CD4-positive, alpha-beta T cell treated with Interleukin-10 for 1 hour (primary cell): ENCODE measurements around the gene MAGEA2B.
"Not testable (repeated sequence)": the region's sequence is repeated elsewhere in the genome, so short reads cannot be mapped to it uniquely, and the experiment has no call there.

ENCODE experiments used
- DNase-seq: peaks from one replicate; pipeline ENCODE4 v3.0.0-alpha.2; 2020

MAGEA2B gene

DNA sequence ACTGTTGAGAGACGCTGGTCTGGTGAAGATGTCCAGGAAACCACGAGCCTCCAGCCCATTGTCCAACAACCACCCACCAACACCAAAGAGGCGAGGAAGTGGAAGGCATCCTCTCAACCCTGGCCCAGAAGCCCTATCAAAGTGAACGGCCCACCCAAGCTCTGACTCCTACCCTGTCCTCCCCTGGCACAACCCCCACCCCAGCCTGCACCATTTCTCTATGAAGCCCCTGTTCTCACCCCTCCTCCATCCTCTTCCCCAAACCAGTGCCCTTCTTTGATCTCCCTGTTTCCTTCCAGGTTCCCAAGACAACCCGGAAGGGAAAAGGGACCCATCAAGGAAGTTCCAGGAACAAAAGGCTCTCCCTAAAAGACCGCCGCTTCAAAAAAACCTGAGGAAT lies 45.1 kb downstream of the MAGEA2B start:
- not testable (repeated sequence) for DNase-seq

GRCh38 chrX:152761582-152761981 lies 47.2 kb downstream of the MAGEA2B start:
- DNase-seq, result not testable (repeated sequence)

GRCh38 chrX:152766562-152766961 lies 52.1 kb downstream of the MAGEA2B start:
- not testable (repeated sequence) for DNase-seq
